GM12878 (cell line): ENCODE data around the gene AFTPH. TPM values are rescaled to one million over a fixed set of nuclear protein-coding genes. Genes with fewer than 3 reads are reported as not detected.

ENCODE experiments used
- ATAC-seq: fragments of 200-7000 bp; cut with Tn5 transposase; 3 replicates; pipeline ENCODE4 v1.9.1; 2020; ENCODE audit warnings: mild to moderate bottlenecking, moderate library complexity
- BruUV-seq: library from RNA; stranded (reverse); fragments of 400-500 nt; replicated peaks from 2 replicates; lab custom pipeline; 2021; lab: Mats Ljungman, UMichigan
- CTCF ChIA-PET: fragments of 300-600 bp; sonication (Branson Sonifier 250); formaldehyde crosslinking; extraction: SDS; loops from one replicate; lab custom pipeline; 2021; ENCODE audit warnings: inconsistent platforms; lab: Yijun Ruan, JAX
- POLR2A ChIA-PET: fragments of 350-600 bp; formaldehyde crosslinking; extraction: SDS; loops from one replicate; lab custom pipeline; 2021; ENCODE audit warnings: inconsistent platforms; lab: Charles Lee
- RAD21 ChIA-PET: fragments of 300-600 bp; sonication (Branson Sonifier 250); formaldehyde crosslinking; loops from one replicate; lab custom pipeline; 2023; ENCODE audit warnings: antibody characterized with exemption; ENCODE audit not compliant: unreplicated experiment; lab: Charles Lee
- SMC1A ChIA-PET: fragments of 300-600 bp; sonication (Branson Sonifier 250); formaldehyde crosslinking; loops from one replicate; lab custom pipeline; 2023; ENCODE audit not compliant: unreplicated experiment, uncharacterized antibody; lab: Charles Lee
- DNase-seq: peaks from one replicate; pipeline ENCODE4 v3.0.0-alpha.2; 2011; ENCODE audit warnings: low read depth, low spot score
- FAIRE-seq: peaks from 3 replicates; lab custom pipeline; 2011; peaks lifted over from hg19 to GRCh38; lab: Jason Lieb, UNC
- H2AFZ ChIP-seq: 2 replicates; pipeline ENCODE4 v1.6.0; 2011; ENCODE audit warnings: low read depth, low read length, control low read depth; ENCODE audit not compliant: control insufficient read depth
- H3K27ac ChIP-seq: 2 replicates; pipeline ENCODE4 v1.5.1; 2011; ENCODE audit warnings: control low read depth; ENCODE audit not compliant: control insufficient read depth, insufficient read depth
- H3K27me3 ChIP-seq, 2 experiments: replicated peaks in 1 of 2; 2 replicates each; pipeline versions ENCODE4 v1.6.0 to v1.6.1; 2011; ENCODE audit warnings: low read length in 1 of 2; ENCODE audit not compliant: control insufficient read depth in 2 of 2, insufficient read depth in 2 of 2
- H3K36me3 ChIP-seq, 2 experiments: 2 replicates each; pipeline ENCODE4 v1.5.1; 2011; ENCODE audit warnings: low read length in 1 of 2; ENCODE audit not compliant: control insufficient read depth in 2 of 2, insufficient read depth in 2 of 2
- H3K4me1 ChIP-seq: 2 replicates; pipeline ENCODE4 v1.6.1; 2011; ENCODE audit warnings: mild to moderate bottlenecking, low read length, moderate library complexity, mixed read lengths; ENCODE audit not compliant: control insufficient read depth, insufficient read depth
- H3K4me2 ChIP-seq: 2 replicates; pipeline ENCODE4 v1.6.0; 2011; ENCODE audit warnings: control low read depth; ENCODE audit not compliant: control insufficient read depth, insufficient read depth
- H3K4me3 ChIP-seq: fragments of 200-600 bp; sonication (generic); 2 replicates; pipeline ENCODE4 v1.5.1; 2016
- H3K79me2 ChIP-seq: 2 replicates; pipeline ENCODE4 v1.6.0; 2011; ENCODE audit warnings: low read length; ENCODE audit not compliant: control insufficient read depth, insufficient read depth
- H3K9ac ChIP-seq: 2 replicates; pipeline ENCODE4 v1.8.0; 2011; ENCODE audit warnings: low read length, control low read depth, mixed read lengths; ENCODE audit not compliant: control insufficient read depth, insufficient read depth
- H3K9me3 ChIP-seq: replicated peaks from 3 replicates; pipeline ENCODE4 v1.5.1; 2011; ENCODE audit warnings: mild to moderate bottlenecking, low read length; ENCODE audit not compliant: control insufficient read depth, insufficient read depth
- H4K20me1 ChIP-seq: 2 replicates; pipeline ENCODE4 v1.6.0; 2011; ENCODE audit not compliant: control insufficient read depth, insufficient read depth
- ATF2 ChIP-seq: IDR thresholded peaks from 2 replicates; pipeline ENCODE4 v1.6.1; 2012; ENCODE audit warnings: low read length, inconsistent platforms
- BRCA1 ChIP-seq: IDR thresholded peaks from 2 replicates; pipeline ENCODE4 v1.6.1; 2011; ENCODE audit warnings: low read depth, low read length, improper control_type of control experiment
- CREB1 ChIP-seq: IDR thresholded peaks from 2 replicates; pipeline ENCODE4 v1.6.1; 2012; ENCODE audit warnings: low read depth, mild to moderate bottlenecking, inconsistent platforms
- ESRRA ChIP-seq: IDR thresholded peaks from 2 replicates; pipeline ENCODE4 v1.6.1; 2012; ENCODE audit warnings: mild to moderate bottlenecking, low read length, improper control_type of control experiment
- MTA2 ChIP-seq: fragments of 450-650 bp; IDR thresholded peaks from 2 replicates; pipeline ENCODE4 v1.6.1; 2016; ENCODE audit warnings: low read depth, mild to moderate bottlenecking, moderate library complexity
- NR2C2 ChIP-seq: IDR thresholded peaks from 2 replicates; pipeline ENCODE4 v1.6.1; 2011; ENCODE audit warnings: borderline replicate concordance, low read depth; ENCODE audit not compliant: control insufficient read depth, insufficient read length
- RAD21 ChIP-seq: IDR thresholded peaks from 2 replicates; pipeline ENCODE4 v1.6.1; 2011; ENCODE audit warnings: mild to moderate bottlenecking, low read depth, low read length, moderate library complexity; ENCODE audit not compliant: insufficient read depth
- SIN3A ChIP-seq: IDR thresholded peaks from 2 replicates; pipeline ENCODE4 v1.6.1; 2012; ENCODE audit warnings: low read depth, low read length, improper control_type of control experiment
- SMC3 ChIP-seq: IDR thresholded peaks from 2 replicates; pipeline ENCODE4 v1.6.1; 2011; ENCODE audit warnings: low read length, improper control_type of control experiment, borderline replicate concordance
- YY1 ChIP-seq: IDR thresholded peaks from 2 replicates; pipeline ENCODE4 v1.6.1; 2011; ENCODE audit warnings: low read depth, mild to moderate bottlenecking, low read length
- WGBS: methylation state at CpG from one replicate; pipeline ENCODE4 v1.1.6; 2016; ENCODE audit warnings: low lambda C conversion rate; ENCODE audit not compliant: insufficient replicate concordance, insufficient coverage; ENCODE audit errors: missing lambda C conversion rate; 5-methylcytosine and 5-hydroxymethylcytosine counted together
- in situ Hi-C: fragments of 300-500 bp; cut with MboI; formaldehyde crosslinking; loops from 9 replicates; pipeline ENCODE4 v1.14.3; 2018; ENCODE audit warnings: mixed read lengths
- intact Hi-C: fragments of 100-400 bp; cut with micrococcal nuclease; formaldehyde crosslinking; loops from one replicate; pipeline ENCODE4 v1.14.2; 2022; ENCODE audit not compliant: unreplicated experiment
- polyA plus RNA-seq, 11 experiments: library from polyadenylated mRNA; depleted of rRNA in 4 of 11; unstranded in 6 of 11; stranded (reverse) in 5 of 11; fragments of >200 nt; fragmentation: Nextera tagmentation in 4 of 11; fragmentation: Illumina TruSeq in 1 of 11; extraction: Ambion mirVana in 4 of 11; extraction: Trizol in 1 of 11; gene quantifications; 1 replicate in 1 of 11; 2 replicates in 10 of 11; pipeline versions ENCODE4 v1.2.1 to v1.2.3, GENCODE V29; 2011 to 2016; ENCODE audit warnings: inconsistent platforms in 2 of 11, missing spikeins in 2 of 11, low read depth in 1 of 11
- total RNA-seq, 4 experiments: library from RNA; depleted of rRNA in 3 of 4; stranded (reverse); fragments of >200 nt in 3 of 4; fragmentation: Illumina TruSeq in 1 of 4; extraction: Trizol in 1 of 4; gene quantifications; 2 replicates each; pipeline versions ENCODE4 v1.2.1 to v1.2.3, GENCODE V29; 2013 to 2021
- TF ChIP-seq, protein P1 (sequence below): fragments of 450-650 bp; IDR thresholded peaks from 2 replicates; pipeline ENCODE4 v1.6.1; 2017; ENCODE audit warnings: mild to moderate bottlenecking, moderate library complexity
- TF ChIP-seq, protein P2 (sequence below): fragments of 450-650 bp; formaldehyde crosslinking; IDR thresholded peaks from 2 replicates; pipeline ENCODE4 v1.4.0; 2020; ENCODE audit warnings: mild to moderate bottlenecking, moderate library complexity

Gene AFTPH
- total and polyA plus RNA-seq, 10 of the 15 experiments (the other 5 are each of a cell fraction or from before 2014, with no cell fraction given) = 25.6 to 77.3 (median 39.5) TPM

- BruUV-seq = no TSS peak
- CTCF ChIA-PET = interaction anchor here (0.6 to 12.8 kb wide), 76 partner anchors 9 to 631 kb away, joined by 3 to 467 read pairs (median 4); partner anchors contain the start of gene AFTPH
- no peak overlapping the region for H3K9ac ChIP-seq
- FAIRE-seq (peak; percentile 85), DNase-seq (peak; percentile 12), ATAC-seq (peak; percentile 94)
- in situ Hi-C loops (loop anchor here (5.0 kb wide), 2 partner anchors 156 to 436 kb away; no protein-coding TSS in a partner anchor), intact Hi-C loops (loop anchor here (1.0 kb wide), 2 partner anchors 157 to 439 kb away; no protein-coding TSS in a partner anchor)
- peak overlapping the region; percentile 77 for H2AFZ ChIP-seq
- SMC1A ChIA-PET = interaction anchor here (0.6 to 14.7 kb wide), 29 partner anchors 8 to 627 kb away, joined by 3 to 300 read pairs (median 4); no protein-coding TSS in a partner anchor
- H3K4me2 ChIP-seq = 0 out of 2 replicates have a peak overlapping the region, but pooled peaks have one; percentile 19
- 40% methylated on average over 20 of the region's 20 CpGs for WGBS
- POLR2A ChIA-PET = interaction anchor here (0.8 to 1.9 kb wide), 2 partner anchors 23 to 158 kb away, joined by 3 to 5 read pairs; no protein-coding TSS in a partner anchor
- no peaks in the 10 kb centered on the region for H3K27me3 ChIP-seq
- no peaks in the 10 kb centered on the region for H4K20me1 ChIP-seq
- H3K4me1 ChIP-seq = peaks cover 5% of the 10 kb centered on the region
- no peak overlapping the region for H3K27ac ChIP-seq
- RAD21 ChIA-PET = interaction anchor here (0.7 to 14.6 kb wide), 23 partner anchors 8 to 598 kb away, joined by 3 to 240 read pairs (median 3); no protein-coding TSS in a partner anchor
- no peaks in the 10 kb centered on the region for H3K9me3 ChIP-seq
- no peak overlapping the region for H3K4me3 ChIP-seq
- H3K36me3 ChIP-seq = no peaks in the 10 kb centered on the region
- H3K79me2 ChIP-seq = no peaks in the 10 kb centered on the region
- TF ChIP-seq YY1 (peak; percentile 75), MTA2 (no peak), BRCA1 (no peak), SIN3A (no peak), NR2C2 (no peak), SMC3 (peak; percentile 92), CREB1 (peak; percentile 16; the same call in 1 of the 2 replicates), RAD21 (peak; percentile 90), ATF2 (no peak), ESRRA (no peak)
- TF ChIP-seq, protein P1, sequence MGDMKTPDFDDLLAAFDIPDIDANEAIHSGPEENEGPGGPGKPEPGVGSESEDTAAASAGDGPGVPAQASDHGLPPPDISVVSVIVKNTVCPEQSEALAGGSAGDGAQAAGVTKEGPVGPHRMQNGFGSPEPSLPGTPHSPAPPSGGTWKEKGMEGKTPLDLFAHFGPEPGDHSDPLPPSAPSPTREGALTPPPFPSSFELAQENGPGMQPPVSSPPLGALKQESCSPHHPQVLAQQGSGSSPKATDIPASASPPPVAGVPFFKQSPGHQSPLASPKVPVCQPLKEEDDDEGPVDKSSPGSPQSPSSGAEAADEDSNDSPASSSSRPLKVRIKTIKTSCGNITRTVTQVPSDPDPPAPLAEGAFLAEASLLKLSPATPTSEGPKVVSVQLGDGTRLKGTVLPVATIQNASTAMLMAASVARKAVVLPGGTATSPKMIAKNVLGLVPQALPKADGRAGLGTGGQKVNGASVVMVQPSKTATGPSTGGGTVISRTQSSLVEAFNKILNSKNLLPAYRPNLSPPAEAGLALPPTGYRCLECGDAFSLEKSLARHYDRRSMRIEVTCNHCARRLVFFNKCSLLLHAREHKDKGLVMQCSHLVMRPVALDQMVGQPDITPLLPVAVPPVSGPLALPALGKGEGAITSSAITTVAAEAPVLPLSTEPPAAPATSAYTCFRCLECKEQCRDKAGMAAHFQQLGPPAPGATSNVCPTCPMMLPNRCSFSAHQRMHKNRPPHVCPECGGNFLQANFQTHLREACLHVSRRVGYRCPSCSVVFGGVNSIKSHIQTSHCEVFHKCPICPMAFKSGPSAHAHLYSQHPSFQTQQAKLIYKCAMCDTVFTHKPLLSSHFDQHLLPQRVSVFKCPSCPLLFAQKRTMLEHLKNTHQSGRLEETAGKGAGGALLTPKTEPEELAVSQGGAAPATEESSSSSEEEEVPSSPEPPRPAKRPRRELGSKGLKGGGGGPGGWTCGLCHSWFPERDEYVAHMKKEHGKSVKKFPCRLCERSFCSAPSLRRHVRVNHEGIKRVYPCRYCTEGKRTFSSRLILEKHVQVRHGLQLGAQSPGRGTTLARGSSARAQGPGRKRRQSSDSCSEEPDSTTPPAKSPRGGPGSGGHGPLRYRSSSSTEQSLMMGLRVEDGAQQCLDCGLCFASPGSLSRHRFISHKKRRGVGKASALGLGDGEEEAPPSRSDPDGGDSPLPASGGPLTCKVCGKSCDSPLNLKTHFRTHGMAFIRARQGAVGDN = no peak
- TF ChIP-seq, protein P2, sequence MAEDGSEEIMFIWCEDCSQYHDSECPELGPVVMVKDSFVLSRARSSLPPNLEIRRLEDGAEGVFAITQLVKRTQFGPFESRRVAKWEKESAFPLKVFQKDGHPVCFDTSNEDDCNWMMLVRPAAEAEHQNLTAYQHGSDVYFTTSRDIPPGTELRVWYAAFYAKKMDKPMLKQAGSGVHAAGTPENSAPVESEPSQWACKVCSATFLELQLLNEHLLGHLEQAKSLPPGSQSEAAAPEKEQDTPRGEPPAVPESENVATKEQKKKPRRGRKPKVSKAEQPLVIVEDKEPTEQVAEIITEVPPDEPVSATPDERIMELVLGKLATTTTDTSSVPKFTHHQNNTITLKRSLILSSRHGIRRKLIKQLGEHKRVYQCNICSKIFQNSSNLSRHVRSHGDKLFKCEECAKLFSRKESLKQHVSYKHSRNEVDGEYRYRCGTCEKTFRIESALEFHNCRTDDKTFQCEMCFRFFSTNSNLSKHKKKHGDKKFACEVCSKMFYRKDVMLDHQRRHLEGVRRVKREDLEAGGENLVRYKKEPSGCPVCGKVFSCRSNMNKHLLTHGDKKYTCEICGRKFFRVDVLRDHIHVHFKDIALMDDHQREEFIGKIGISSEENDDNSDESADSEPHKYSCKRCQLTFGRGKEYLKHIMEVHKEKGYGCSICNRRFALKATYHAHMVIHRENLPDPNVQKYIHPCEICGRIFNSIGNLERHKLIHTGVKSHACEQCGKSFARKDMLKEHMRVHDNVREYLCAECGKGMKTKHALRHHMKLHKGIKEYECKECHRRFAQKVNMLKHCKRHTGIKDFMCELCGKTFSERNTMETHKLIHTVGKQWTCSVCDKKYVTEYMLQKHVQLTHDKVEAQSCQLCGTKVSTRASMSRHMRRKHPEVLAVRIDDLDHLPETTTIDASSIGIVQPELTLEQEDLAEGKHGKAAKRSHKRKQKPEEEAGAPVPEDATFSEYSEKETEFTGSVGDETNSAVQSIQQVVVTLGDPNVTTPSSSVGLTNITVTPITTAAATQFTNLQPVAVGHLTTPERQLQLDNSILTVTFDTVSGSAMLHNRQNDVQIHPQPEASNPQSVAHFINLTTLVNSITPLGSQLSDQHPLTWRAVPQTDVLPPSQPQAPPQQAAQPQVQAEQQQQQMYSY (CRISPR knock-in tag) = no peak
These were observed 35.8 kb upstream of the AFTPH start for GRCh38 chr2:64488050-64488974.
